ENCODE results near the gene CLASP2. TPM values are rescaled to one million over a fixed set of nuclear protein-coding genes. Genes with fewer than 3 reads are reported as not detected.

Gene CLASP2
- total RNA-seq, 1 donor from 2014 or later, result 125 TPM

DNA sequence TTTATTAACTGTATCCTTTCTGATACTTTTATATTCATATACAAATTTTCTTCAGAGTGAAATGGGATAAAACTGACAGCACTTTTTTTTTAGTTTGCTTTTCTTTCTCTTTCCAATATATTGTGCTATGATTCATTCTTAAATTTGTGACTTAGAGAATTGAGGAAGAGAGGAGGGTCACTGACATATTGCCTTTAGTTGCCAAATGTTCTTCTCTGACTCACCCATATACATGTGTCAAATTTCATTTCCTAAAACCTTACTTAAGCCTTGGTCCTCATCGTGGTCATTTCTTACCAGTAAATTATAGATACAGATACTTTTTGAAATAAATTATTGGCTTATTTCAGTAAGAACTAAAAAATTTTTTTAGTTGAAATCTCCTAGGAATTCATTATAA, 53.9 kb downstream of the CLASP2 start:
- Histone ChIP-seq H4K20me1 (ENCODE audit: low read depth) (no peaks in the 10 kb centered on the region), H3K4me3 (no peak overlapping the region), H3K27me3 (no peaks in the 10 kb centered on the region), H3F3A (ENCODE audit: low read depth) (peaks cover 21% of the 10 kb centered on the region), H3K4me1 (peaks cover 21% of the 10 kb centered on the region), H3K4me2 (no peak overlapping the region), H3K27ac (no peak overlapping the region), H3K9ac (no peak overlapping the region), H3K9me3 (ENCODE audit: low read depth) (no peaks in the 10 kb centered on the region), H2AFZ (replicated peaks) (no peak overlapping the region), H3K79me2 (ENCODE audit: low read depth) (peaks cover 12% of the 10 kb centered on the region), H3K36me3 (no peaks in the 10 kb centered on the region)
- no peak for TF ChIP-seq EZH2 (IDR thresholded peaks at IDR 0.05)
- TF ChIP-seq EZH2phosphoT487 (IDR thresholded peaks at IDR 0.05), result no peak
- no peak for TF ChIP-seq CTCF (IDR thresholded peaks at IDR 0.05)
- Mint-ChIP-seq H3K27ac (no peak overlapping the region), H3K4me3 (no peak overlapping the region), H3K4me1 (peaks cover 29% of the 10 kb centered on the region), H3K36me3 (peaks cover 8% of the 10 kb centered on the region), H3K9me3 (no peaks in the 10 kb centered on the region), H3K27me3 (ENCODE audit: insufficient read depth, low read depth) (no peaks in the 10 kb centered on the region)
- DNase-seq (ENCODE audit: low spot score), result no peak

DNA sequence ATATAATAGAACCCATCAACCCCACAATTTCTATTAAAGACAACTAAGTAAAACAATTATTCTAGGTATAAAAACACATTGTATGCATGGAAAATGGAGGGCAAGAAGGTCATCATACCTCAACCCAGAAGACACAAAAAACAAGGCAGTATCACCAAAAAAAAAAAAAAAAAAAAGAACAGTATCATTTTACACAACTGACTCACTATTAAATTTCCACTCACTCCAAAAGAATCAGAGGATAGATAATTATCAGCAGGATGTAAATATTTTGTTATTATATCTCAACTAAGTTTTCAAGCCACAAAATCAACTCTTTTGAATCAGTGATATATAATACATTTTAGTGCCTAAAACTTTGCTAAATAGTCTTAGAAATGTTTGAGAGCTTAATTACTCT, 55.0 kb downstream of the CLASP2 start:
- Histone ChIP-seq H3K4me1 (peaks cover 23% of the 10 kb centered on the region), H3K4me3 (no peak overlapping the region), H3K9ac (no peak overlapping the region), H3K36me3 (no peaks in the 10 kb centered on the region), H2AFZ (replicated peaks) (no peak overlapping the region), H4K20me1 (ENCODE audit: low read depth) (no peaks in the 10 kb centered on the region), H3F3A (ENCODE audit: low read depth) (peaks cover 33% of the 10 kb centered on the region), H3K27ac (no peak overlapping the region), H3K27me3 (no peaks in the 10 kb centered on the region), H3K9me3 (ENCODE audit: low read depth) (no peaks in the 10 kb centered on the region), H3K4me2 (no peak overlapping the region), H3K79me2 (ENCODE audit: low read depth) (peaks cover 20% of the 10 kb centered on the region)
- no peak overlapping the region for H3K4me3 Mint-ChIP-seq
- peaks cover 8% of the 10 kb centered on the region for H3K36me3 Mint-ChIP-seq
- TF ChIP-seq CTCF (IDR thresholded peaks at IDR 0.05), result no peak
- no peak for TF ChIP-seq EZH2phosphoT487 (IDR thresholded peaks at IDR 0.05)
- TF ChIP-seq EZH2 (IDR thresholded peaks at IDR 0.05), result no peak
- peaks cover 30% of the 10 kb centered on the region for H3K4me1 Mint-ChIP-seq
- H3K27me3 Mint-ChIP-seq (ENCODE audit: insufficient read depth, low read depth), result no peaks in the 10 kb centered on the region
- no peak overlapping the region for H3K27ac Mint-ChIP-seq
- no peaks in the 10 kb centered on the region for H3K9me3 Mint-ChIP-seq
- DNase-seq (ENCODE audit: low spot score), result no peak

GRCh38 chr3:33659856-33660434, 58.1 kb downstream of the CLASP2 start:
- H3F3A ChIP-seq (ENCODE audit: low read depth), result peaks cover 36% of the 10 kb centered on the region
- H3K4me2 ChIP-seq, result peak overlapping the region; percentile 76
- Mint-ChIP-seq H3K36me3 (peaks cover 2% of the 10 kb centered on the region), H3K9me3 (no peaks in the 10 kb centered on the region), H3K27ac (peak overlapping the region; percentile 88), H3K4me3 (peak overlapping the region; percentile 81), H3K4me1 (peaks cover 36% of the 10 kb centered on the region), H3K27me3 (ENCODE audit: insufficient read depth, low read depth) (no peaks in the 10 kb centered on the region)
- no peak overlapping the region for H3K9ac ChIP-seq
- no peaks in the 10 kb centered on the region for H3K9me3 ChIP-seq (ENCODE audit: low read depth)
- peak; percentile 38 for DNase-seq (ENCODE audit: low spot score)
- H3K4me1 ChIP-seq, result peaks cover 37% of the 10 kb centered on the region
- peak overlapping the region; percentile 35 for H3K4me3 ChIP-seq
- peaks cover 50% of the 10 kb centered on the region for H3K79me2 ChIP-seq (ENCODE audit: low read depth)
- no peak for TF ChIP-seq CTCF (IDR thresholded peaks at IDR 0.05)
- H4K20me1 ChIP-seq (ENCODE audit: low read depth), result no peaks in the 10 kb centered on the region
- no peaks in the 10 kb centered on the region for H3K36me3 ChIP-seq
- H2AFZ ChIP-seq (replicated peaks), result no peak overlapping the region
- H3K27ac ChIP-seq, result peak overlapping the region; percentile 74
- H3K27me3 ChIP-seq, result no peaks in the 10 kb centered on the region

Data from neural progenitor cell (in vitro differentiated cells).